Measurements from ENCODE around the gene NEDD4L.

NEDD4L gene

DNA sequence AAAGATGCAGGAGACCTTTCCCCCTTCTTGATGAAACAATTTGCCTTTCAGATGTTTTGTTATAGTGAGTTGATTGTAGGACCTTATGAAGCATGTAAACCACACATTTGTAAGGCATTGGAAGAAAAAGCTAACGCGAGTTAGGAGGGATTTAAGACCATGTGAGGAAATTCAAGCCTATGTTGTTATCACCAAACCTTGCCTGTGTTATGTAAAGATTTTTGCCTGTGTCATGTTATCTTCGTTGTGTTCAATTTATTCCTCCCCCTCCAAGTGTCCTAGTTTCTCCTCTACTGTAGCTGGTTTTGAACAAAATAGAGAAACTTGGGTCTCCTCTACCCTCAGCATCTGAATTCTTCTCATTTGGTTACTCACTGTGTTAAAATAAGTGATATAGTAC, 173.0 kb downstream of the NEDD4L start:
- no peak for DNase-seq

DNA sequence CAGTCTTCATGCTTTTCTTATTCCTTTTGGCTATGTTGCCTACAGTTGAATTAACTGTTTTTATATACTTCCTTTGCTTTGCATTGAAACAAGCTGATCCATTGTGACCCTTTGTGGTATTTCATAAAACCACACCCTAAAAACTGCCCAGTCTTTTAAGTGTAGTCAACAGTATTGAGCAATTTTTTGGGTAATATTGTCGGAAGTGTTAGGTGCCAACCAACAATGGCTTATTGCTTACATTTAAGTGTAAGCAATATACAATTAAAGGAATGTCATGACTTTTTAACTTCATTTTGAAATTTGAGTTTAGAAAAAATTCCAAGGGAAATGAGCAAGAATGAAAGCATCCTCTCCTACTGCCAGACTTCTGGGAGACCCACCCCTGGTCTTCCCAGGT, 174.1 kb downstream of the NEDD4L start:
- no peak for DNase-seq

DNA sequence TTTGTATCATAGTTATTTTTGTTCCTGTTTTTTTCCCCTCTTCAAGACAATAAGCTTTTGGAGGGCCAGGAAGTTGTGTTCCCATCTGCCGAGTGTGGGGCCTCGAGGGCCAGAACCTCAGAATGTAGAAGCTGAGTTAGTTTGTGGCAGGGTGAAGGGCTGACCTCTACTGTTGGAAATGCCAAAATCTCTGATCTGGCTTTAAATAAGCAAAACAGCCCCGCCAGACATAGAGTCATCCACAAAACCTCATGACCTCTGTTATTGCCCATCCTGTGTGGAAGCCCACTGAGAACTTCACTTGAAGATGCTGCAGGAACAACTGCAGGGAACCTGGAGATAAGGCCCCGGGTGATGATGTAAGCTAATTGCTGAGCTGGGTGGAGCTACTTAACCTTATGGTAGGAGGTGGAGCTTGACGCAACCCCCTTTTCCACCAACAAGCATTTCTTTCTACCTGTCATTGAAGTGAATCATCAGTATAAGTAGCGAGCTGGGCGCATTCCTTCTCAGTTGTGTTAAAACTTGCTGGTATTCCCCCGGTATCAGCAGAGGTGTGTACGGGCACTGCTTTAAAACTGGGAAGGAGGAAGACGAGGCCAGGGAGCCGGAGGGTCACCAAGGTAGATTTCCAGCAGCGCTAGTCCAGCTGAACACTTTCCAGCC, 177.2 kb downstream of the NEDD4L start:
- DNase-seq: no peak

DNA sequence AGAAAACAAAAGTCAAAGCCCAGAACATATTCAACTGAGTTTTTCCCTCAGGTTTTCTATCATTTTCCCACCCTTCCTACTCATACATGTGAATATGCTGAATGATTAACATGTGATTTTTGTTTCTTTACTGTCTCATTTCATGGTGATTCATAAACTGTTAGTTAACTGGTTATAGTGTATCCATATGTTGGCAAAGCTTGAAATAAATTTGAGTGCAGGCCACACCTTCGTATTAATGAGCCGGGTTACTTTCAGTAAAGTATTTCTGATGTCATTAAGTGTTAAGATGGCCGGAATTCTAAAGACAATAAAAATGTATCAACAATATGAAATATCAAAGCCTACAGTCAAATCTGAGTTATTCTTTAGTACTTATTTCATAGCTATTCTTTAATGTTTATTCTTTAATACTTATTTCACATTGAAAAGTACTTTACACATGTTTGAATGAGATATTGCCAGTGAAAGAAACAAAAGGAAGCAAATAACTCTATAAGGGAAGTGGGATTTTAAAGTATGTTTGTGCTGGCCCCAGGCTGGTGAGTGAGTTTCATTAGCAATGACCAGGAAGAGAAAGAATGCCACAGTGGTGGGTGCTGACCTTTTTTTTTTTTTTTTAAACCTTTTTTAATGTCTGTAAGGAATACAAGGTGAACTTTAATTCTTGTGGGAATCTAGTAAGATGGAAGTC, 178.6 kb downstream of the NEDD4L start:
- DNase-seq: no peak

DNA sequence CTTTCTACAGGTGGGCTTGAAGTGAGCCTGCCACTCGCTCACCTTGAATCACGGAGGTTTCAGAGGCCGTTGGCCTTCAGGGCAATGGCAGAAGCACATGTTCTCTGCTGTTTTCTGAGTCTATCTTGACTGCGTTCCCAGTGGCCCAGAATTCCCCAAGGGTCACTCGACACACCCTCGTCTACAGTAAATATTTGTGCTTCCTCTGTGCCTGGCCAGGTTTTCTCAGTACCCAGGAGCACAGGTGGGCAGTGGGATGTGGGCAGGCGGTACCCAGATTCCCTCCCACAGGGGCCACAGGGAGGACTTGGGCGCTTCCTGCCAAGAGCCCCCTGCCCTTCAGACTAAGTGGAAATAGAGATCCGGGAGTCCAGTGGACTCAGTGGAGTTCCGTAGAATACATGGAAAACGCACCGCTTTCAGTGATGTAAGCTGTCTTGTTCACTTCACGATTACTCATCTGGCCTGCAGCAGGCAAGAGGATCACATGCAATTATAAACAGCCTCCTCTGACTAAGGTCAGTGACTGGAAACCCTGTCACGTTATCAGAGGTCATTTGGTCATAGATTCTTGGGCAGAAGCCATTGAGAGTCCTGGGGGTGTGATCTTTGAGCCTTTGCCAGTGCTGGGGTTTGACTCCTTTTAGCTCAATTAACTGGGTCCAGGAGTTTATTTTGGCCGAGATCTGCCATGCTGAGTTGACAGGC, 179.8 kb downstream of the NEDD4L start:
- no peak for DNase-seq

DNA sequence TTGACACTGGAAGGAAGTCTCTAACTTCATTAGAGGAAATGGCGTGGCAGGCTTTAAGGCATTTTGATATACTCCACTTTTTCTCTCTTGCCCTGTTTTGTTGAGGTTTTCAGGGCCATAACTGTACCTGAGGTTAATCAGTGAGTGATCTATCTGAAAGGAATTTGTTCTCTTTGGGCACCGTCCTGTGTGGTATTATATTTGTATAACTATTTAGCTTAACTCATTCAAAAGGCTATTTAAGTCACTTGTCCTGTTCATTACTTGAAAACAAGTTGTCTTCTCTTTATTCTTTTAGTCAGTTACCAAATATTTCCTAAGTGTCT, 180.4 kb downstream of the NEDD4L start:
- DNase-seq: no peak

DNA sequence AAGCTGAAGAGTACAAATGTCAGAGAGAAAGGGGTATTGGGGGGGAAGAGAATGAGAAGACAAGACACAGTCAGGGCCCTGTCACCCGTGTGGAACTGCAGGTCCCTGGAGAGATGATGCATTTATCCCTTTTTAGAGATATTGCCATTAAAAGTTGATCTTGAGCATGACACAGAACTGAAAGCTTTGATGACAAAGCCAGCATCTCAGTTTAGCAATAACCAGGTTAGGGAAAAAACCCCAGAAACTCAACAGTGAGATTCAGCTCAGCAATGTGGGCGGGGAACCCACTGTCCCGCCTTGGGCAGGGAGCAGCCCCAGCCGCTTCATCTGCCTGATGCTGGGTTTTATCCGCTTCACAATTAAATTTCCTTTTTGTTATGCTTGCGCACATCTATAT, 181.1 kb downstream of the NEDD4L start:
- no peak for DNase-seq

DNA sequence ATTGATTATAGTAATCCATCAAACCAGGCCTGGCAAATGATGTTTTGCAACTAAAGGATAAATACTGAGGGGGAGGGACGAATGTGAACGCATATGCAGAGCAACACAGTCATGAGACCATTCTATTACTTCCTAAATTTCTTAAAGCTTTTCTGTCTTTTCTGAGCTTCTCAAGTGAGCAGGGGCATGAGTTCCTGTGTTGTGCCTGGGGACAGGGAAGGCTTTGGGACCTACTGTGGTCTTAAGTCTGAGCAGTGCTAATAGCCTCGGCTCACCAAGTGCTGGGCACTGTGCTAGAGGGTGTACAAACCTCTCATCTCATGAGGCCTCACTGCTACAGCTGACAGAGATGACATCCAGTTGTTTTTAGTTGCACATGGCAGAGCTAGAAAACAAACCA, 182.4 kb downstream of the NEDD4L start:
- no peak for DNase-seq

DNA sequence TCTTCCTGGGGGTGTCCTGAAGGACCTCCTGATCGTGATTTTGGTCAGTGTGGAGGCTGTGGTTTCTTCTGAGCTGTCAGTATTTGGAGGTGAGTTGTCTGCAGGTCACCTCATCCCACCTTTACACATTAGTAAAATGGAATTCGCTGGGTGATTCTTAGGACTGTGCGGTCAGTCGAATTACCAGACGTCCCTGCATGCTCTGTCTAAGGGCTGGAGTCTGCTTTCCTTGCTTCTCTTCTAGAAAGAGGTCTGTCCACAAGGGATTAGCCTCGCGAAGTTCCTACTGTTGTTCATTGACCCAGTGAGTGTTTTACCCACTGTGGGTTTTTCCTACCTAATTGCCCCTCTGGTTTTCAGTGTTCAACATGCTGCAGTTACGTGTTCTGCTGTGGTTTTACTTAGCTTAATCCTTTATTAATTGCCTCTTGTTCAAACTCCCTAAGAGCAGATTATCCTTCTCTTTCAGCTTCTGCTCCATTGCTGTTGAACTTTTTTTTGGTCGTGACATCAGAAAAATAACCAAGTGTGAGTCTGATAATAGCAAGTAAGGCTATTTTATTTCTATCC, 183.4 kb downstream of the NEDD4L start:
- no peak for DNase-seq

DNA sequence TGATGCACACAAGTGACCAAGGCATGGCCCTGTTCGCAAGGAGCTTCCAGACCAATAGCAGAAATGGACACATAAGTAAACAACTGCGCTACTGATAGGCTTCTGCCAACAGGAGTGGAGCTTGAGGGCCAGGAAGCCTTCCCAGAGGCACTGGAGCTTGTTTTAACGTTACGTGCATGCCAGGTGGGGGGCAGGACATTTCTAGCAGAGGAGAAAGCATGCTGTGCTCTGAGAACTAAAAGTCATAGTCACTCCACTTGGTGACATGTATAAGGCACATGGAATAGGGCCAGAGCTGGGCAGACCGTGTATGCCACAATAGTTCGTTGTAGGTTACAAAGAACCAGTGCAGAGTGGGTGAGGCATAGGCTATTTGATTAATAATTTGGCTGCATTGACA, 184.2 kb downstream of the NEDD4L start:
- DNase-seq: no peak

DNA sequence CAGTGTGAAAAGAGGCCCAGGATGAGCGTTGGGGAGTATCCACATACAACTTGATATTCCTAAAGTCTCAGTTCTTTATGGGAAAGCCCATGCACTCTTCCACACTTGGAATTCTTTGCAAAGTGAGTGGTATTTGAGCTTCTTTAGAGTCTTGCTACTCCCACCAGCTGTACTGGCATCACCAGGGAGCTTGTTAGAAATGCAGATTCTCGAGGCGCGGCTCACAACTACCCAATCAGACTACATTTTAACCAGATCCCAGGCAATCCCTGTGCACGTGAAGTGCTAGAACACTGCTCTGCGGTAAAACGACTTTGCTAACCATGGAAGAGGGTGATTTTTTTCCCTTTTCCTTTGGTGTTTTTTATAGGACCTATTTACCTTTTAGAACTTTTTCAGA, 184.7 kb downstream of the NEDD4L start:
- DNase-seq: no peak

DNA sequence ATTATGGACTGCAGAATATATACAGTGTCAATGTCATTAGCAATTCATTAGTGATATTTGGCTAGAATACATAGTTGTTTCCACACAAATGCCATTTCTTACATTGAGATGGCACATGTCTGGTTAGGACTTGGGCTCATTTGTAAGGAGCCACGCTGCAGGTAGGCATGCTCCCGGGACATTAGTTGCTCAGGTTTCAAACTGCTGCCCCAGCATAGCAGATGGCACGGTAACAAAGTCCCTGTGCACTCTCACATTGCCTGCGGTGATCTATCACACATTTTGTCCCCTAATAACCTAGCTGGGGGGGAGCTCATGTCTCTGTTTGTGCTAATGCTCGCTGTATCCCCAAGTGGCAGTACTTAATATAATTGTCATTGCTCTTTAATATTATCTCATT, 185.1 kb downstream of the NEDD4L start:
- DNase-seq: no peak

DNA sequence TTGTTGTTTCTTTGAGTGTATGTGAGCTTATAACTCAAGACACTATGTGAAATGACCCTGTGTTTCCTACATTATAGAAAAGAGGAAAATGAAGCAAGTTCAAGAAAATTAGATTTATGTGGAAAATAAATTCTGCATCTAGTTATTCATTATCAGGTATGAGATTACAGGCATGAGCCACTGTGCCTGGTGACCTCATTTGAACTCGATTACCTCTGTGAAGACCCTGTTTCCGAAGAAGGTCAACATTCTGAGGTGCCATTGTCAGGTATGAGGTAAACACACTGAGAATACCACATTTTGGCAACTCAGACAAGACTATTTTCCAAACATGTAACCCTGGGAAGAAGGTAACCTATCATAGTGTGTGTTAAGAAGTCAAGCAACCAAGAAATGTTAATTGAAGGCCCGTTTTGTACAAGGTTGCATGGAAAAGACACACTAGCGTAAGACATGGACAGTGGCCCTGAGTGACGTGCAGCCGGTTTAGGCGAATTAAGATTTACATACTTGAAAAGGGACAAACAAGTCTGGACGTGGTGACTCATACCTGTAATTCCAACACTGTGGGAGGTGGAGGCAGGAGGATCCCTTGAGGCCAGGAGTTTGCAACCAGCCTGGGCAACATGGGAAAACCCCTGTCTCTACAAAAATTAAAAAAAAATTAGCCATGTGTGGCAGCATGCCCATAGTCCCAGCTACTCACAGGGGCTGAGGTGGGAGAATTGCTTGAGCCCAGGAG, 186.6 kb downstream of the NEDD4L start:
- no peak for DNase-seq

DNA sequence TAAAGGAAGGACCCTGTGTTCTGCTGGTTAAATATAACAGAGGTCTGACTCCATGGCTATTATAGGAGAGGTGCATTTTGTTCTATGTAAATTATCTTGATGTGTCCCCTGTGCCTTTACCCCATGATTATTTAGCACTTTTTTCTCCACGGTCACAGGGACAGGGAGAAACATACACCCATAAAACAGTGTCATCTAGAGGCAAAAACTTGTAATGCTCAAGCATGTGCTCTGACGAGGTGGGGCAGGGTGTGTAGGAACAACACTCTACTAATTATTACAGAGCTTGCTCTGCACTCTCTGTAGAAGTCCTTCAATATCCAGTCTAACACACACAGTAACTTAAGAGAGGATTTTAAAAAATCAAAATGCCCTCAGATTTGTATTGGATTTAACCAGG, 187.9 kb downstream of the NEDD4L start:
- DNase-seq: no peak

DNA sequence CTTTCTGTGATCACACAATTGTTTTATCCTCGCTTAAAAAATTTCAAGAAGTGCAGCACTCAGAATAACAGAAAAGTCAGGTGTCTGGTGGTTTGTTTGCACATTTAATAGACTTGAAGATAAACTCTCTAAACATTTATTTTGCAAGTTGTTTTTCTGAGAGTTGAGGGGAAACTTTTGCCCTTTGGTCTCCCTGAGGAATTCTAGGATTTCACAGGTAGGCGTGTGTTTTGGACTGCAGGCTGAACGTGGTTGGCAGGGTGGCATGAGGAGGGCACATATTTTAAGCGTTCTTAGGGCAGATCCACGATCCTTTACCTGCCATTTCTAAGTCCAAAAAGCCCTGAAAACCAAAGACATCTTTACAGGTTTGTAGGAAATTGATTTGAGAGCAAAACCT, 188.6 kb downstream of the NEDD4L start:
- DNase-seq: no peak

DNA sequence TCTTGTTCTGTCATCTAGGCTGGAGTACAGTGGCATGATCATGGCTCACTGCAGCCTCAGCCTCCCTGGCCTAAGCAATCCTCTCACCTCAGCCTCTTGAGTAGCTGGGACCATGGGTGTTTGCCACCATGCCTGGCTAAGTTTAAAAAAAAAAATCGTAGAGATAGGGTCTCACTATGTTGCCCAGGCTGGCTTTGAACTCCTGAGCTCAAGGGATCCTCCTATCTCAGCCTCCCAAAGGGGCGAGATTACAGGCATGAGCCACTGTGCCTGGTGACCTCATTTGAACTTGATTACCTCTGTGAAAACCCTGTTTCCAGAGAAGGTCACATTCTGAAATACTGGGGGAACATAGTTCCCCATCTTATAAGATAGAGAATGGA, 190.3 kb downstream of the NEDD4L start:
- DNase-seq: no peak

DNA sequence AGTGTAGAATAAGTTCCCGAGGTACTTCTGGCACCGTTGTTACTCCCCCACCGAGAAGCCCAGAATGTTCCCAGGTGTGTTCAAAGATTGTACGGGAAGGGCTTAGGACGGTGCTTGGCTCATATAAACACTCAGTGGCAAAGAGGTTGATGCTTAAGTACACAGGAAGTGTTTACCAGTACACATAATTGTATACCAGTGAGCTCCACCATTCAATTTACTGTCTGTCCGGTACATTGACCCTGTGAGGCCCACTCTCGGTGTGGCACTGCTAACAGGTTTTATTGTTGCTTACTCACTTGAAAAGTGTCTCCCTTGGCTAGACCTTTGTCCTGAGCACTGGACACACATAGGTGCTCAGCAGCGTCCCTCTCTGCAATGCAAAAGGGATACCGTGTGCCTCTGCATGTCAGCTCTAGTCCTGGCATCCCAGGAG, 191.0 kb downstream of the NEDD4L start:
- no peak for DNase-seq

DNA sequence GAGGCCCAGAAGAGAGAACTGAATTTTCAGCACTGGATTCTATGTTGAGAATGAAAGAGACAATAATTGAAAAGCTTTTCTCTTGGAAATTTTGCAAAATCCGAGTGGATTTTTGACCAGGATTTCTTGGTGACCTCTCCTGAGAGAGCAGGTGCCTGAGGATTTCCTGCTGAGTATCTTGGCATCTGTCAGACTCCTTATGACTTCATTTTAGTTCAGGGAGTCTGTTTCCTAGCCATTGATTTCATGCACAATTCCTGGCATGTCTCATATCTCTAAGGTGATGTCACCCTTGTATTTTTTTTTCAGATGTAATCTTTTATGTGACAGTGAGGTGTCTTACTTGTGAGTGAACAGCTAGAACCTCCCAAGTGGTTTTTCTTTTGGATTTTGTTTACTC, 195.9 kb downstream of the NEDD4L start:
- DNase-seq: no peak

DNA sequence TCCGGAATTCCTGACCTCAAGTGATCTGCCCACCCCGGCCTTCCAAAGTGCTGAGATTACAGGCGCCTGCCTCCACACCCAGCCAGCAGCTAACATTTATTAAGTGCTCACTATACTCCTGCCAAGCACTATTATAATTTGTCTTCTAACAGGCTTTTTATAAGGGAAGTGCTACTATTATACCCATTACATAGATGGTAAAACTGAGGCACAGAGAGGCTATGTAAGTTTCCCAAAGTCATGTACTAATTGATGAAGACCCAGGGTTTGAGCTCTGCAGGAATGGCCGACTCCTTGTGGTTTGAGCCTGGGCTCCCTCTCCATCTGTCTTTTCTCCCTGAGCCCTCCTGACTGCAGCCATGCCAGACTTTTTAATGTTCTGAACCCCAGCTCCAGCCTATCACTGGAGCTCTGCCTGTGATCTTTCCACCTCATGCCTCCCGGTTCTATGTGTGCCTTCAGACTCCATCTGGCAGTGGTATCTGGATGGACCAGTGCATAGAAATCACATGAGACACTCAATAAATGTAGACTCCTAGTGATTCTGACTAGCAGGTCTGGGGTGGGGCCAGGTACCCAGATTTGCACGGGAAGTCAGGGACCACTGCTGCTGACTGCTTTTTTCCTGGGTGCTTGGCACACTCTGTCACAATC, 197.1 kb downstream of the NEDD4L start:
- no peak for DNase-seq

DNA sequence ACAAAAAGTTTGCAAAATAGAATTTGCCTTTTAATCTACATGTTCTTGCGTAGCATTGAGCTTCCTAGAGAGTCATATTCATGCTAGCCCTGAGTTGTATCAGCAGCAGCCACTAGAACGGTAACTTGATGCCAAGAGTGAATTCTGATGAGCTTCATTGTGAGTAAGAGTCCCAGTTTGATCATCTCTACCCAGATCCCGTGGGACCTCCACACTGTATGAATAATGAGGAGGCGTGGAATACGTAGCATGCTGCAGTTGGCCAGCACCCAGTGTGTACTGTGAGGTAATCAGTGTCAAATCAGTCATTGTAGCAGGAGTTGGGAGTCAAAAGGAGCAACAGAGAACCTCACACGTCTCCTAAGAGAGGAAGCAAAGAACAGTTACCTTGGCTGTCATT, 197.9 kb downstream of the NEDD4L start:
- no peak for DNase-seq

DNA sequence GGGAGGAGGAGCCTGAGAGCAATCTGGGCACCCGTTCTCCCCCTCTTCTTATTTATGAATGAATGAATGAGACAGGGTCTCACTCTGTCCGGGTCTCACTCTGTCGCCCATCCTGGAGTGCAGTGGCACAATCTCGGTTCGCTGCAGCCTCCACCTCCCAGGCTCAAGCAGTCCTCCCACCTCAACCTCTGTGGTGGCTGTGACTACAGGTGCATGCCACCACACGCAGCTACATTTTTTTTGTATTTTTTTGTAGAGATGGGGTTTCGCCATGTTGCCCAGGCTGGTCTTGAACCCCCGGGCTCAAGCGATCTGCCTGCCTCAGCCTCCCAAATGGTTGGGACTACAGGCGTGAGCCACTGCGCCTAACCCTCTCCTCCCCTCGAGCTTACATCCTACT, 198.4 kb downstream of the NEDD4L start:
- DNase-seq: no peak

DNA sequence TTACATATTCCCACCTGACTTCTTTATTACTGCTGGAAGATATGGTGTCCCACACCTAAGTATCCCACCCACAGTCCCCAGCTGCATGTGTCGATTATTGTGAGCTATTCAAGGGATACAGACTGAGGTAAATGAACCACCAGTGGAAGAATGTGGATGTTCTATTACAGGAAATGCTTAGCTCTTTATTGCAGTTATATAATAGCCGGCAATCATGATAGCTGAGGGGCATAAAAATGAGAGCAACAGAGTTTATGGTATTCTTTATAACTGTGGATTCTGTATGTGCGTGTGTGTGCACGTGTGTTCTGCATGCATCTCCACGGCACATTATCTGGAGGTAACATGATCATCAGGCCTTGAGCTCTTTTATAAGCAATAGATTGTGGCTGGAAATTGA, 198.9 kb downstream of the NEDD4L start:
- DNase-seq: no peak

DNA sequence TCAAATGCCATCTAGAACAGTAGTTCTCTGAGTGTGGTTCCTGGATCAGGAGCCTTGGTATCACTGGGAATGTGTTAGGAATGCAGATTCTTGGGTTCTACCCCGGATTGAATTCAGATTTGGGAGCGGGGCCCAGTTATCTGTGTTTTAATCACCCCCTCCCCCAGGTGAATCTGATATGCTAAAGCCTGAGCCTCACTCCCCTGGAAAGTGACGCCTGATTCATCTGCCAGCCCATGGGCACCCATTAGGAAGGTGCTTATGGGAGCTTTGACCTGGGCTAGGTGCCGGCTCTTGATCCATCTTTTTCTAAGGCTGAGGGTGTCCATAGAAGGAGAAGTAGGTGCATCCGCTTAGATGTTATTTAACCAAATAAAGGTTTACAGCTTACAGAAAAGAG, 199.4 kb downstream of the NEDD4L start:
- no peak for DNase-seq
